HG03571 (cell line): ENCODE measurements around the gene IKBKE.

Experiments
- ATAC-seq: cut with Tn5 transposase; IDR thresholded peaks from one replicate; pipeline ENCODE4 v1.9.1; 2021; ENCODE audit not compliant: unreplicated experiment

The IKBKE gene

DNA sequence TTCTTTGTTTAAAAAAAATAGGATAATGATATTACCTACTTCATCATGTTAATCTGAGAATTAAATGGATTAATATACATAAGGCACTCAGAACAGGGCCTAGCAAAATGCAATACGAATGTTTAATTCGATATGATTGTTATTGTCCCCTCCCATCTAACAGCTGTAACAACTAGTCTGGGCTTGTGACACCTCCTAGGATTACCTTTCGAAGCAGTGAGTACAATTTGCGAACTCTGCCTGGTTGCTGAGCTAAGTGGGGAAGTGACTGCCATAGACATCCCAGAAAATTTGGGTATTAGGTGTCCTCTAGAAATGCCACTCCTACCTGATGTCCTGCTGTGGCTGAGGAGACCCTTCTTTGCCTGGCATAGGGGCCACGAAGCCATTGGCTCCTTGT is 40.1 kb downstream of the IKBKE start:
- ATAC-seq: no peak

DNA sequence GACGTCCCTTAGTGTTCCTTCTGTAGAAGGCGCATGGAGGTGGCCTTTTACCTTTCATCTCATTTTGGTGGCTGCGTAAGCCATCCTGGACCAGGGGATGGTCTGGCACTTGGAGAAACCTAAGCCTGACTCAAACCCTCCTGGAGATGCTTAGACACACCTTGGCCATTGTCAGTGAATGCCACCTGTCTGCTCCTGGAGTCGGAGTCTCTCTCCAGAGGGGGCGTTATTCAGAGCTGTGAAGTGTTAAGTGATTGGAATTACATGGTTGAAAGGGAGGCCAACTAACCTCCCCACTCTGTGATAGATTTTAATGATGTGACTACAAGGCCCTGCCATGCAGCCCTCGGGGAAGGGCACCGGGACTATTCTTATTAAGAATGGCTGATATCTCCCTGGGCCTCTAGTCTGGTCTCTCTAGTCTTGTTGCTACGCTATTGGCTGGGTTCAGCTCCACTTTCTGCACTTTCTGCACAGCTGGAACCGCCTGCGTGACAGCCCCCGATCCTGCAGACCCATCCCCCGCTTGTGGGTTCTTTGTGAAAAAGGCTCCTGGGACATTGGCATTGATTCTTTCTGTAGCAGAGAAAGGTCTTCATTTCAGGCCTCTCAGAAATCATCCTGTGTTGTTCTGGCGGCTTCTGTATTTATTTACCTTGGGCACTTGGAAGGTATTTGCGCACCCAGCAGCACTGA is 41.2 kb downstream of the IKBKE start:
- no peak for ATAC-seq

DNA sequence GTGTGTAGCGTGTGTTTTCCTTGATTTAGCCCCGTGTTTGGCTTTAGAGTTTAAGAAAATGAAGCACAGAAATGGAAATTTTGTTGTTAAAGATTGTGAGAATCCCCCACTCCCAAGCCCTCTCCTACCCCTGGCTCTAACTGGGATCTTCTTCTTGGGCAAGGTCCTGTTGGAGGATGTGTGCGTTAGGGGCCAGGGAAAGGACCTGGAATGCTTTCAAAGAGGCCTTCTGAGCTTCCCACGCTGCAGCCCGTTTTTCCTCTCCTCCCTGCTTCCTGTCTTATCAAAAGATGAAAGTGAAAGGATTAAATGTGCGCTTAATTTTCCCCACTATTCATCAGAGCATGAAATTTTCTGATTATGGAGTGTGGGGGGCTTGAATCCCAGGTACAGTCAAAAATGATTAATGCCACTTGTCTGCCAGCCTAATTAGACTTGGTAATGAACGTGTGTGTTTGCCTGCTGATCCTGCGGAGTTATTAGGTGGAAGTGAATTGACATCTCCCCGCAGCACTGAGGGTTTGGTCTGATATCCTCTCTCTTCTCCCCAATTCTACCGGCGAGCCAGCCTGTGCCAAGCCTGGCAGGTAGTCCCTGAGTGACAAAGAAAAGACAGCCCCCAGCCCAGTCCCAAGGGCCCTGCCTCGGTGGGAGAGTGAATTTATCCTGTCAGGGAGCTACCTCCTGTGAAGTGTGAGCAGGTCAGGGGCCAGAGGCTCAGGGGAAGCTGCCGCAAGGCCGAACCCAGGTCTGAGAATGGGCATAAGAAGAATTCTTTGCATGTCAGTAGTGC is 42.0 kb downstream of the IKBKE start:
- ATAC-seq: no peak

DNA sequence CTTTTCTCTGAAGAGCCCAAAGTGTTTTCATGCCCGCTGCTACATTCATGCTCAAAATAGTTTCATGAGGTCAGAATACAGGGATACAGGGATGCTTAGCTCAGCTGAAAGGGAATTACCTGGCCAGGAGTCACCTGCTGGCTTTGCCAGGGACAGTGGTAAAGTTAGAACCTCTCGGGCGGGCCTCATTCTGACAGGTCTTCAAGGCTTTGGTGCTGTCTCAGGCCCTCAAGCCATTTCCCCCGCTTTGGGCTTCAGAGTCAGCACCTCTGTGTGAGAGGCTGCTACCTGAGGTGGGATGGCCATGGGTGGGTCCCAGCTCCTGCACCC is 42.5 kb downstream of the IKBKE start:
- no peak for ATAC-seq

DNA sequence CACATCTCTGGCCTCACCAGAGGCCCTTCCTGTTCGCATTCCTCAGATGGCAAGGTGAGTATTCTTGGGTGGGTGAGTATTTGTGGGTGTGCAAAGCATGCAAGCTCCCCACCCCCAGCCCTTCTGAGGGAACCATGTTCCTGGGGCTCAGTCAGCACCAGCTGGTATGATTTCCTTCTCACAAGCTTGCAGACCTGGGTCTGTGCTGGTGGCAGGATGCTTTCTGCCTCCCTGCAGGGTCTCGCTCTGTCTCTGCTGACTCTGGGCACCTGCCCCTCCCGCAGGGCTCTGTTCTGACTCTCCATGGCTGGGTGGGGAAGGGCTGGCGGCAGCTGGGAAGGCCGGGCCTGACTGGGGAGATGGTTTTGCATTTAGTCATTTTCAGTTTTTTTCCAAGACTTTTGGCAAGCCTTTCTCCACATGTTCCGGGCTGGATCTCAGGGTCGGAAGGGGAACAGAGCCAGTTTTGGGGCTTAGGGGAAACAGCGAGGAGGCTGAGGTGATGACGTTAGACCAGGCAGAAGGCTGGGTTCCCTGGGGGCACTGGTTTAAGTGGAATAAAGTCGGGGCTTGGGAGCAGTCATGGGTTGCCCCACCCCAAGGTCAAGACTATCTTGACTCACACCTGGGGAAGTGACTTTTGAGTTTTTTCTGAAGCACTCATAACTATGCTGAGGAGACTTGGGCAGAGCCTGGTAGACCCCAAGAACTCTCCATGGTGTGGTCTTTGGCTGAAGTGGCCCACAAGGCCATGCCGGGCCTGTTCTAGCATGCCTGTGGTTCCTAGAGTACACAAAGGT is 43.2 kb downstream of the IKBKE start:
- no peak for ATAC-seq

DNA sequence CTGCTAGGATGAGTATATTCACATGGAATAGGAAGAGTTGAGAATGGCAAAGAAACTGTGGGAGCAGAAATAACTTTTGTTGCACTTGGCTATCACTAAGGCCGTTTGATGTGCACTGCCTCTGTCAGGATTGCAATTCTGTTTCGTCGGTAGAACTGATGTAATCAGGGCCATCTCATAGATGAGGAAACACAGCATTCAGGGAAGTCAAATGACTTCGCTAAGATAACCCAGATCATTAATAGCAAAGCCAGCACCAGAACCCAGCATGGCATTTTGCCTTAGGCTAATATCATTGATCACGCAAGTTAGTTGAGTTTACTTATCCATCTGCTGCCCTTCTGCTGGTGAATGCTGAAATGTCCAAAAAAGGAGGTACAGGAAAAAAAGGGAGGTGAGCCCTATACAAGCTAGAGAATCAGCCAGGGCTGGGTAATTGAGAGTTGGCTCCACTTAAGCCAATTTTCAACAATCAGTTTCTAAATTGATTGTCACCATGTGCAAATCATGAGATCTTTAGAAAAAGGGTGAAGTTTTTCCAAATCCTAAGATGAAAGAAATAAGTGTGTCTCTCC is 44.6 kb downstream of the IKBKE start:
- no peak for ATAC-seq

DNA sequence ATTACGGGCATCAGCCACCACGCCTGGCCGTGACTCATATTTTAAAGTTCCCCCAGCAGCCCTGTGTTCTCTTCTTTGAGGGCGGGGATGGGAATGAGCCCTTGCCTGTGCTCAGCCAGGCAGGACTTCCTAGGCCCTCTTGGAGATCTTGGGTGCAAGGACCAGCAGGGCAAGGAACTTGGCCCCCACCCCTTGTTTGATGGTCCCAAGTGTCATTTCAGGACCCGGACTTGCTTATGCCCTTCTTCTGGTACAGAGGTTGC is 46.4 kb downstream of the IKBKE start:
- ATAC-seq: no peak

DNA sequence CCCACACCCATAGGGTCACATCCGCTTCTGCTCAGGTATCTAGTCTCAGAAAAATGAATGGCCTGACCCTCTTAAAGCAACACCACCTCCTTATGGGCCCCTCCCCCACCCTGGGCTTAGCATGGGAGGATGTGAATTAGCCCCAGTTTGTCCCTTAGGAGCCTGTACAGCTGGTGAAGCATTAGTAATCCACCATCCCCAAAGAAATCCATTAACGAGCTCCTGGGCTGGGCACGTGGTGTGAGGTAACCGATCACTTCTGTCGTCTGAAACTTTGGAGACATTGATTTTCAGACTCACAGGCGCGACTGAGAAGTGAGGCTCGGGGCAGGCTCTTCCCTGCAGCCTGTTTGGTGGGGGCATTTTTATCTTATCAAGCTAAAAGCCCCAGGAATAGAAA is 47.5 kb downstream of the IKBKE start:
- ATAC-seq: no peak

DNA sequence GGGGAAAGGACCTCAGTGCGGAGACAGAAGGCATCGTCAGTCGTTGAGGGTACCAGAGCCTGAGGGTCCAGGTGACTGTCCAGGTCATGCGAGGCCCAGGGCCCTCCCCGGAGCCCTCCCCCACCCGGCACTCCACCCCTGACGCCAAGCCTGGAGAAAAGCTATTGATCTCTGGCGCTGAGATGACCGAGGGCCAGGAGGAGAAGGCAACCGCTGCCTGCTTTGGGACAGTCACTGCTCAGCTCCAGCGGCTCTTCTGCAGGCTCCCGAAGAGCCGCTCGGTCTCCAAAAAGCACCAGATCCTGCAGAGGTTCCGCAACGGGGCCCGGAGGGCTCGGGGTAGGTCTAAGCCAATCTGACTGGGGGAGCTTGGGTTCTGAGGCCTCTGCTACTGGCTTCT is 47.9 kb downstream of the IKBKE start:
- no peak for ATAC-seq

DNA sequence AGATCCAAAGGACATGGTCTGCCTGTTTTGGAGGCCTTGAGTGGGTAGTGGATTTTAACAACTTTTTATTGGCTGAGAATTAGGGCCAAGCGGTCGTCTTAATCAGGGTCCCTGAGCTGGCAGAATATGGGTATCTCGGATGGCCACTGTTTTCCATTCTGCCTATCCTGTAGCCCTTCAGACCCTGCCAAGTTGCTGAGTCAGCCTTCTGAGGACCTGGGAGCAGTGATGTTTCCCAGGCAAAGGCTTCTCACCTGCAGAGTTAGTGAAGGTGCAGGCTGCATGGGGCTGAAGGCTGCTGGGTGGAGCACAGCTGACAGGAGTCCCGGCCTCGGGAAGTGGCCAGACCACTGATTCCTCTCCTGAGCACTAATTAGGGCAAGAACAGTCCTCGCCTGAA is 48.5 kb downstream of the IKBKE start:
- no peak for ATAC-seq

DNA sequence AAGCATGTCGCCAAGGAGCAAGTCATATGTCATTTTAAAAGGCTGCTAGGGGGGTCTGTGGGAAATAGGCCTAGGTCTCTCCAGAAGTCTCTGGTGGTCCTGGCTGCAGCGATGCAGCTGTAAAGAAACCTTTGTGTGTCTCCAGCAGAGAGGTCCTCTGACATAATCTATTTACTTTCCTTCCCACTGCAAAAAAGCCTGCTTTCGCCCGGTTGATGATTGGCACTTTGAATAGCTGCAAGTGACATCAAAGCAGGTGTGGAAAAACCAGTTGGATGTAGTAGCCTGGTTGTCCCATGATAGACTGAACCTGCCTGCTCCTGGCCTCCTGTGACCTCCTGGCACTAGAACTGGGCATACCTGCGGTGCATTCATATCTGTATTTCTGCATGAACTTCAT is 50.9 kb downstream of the IKBKE start:
- no peak for ATAC-seq

DNA sequence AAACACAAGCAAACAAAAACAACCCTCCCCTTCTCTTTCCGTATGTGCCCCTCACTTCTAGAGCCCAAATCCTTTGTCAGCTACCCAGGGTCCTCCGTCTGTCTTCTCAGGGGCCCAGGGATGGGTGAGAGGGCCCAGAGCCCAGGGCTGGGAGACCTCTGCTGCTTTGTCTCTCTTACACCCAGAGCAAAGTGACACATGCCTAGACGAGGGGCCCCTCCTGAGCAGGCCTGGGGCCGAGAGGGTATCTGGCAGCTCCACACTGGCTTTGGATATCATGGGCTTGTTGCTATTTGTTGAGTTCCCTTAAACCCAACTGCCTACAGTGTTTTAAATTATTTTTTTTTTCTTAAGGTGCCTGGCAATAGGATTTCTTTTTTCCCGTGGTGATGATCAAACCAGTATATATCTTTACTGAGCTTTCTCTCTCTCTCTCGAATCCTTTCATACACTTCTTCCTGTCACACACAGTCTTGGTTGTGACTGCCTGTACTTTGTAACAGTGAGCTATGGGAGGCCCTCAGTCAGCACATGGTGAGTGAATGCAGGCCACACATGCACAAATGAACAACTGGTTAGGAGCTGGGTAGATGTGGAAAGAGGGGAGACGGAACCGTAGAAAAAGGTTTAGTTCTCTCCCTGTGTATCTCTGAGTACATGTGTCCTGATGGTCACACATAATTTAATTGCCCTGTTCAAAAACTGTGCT is 51.6 kb downstream of the IKBKE start:
- no peak for ATAC-seq

DNA sequence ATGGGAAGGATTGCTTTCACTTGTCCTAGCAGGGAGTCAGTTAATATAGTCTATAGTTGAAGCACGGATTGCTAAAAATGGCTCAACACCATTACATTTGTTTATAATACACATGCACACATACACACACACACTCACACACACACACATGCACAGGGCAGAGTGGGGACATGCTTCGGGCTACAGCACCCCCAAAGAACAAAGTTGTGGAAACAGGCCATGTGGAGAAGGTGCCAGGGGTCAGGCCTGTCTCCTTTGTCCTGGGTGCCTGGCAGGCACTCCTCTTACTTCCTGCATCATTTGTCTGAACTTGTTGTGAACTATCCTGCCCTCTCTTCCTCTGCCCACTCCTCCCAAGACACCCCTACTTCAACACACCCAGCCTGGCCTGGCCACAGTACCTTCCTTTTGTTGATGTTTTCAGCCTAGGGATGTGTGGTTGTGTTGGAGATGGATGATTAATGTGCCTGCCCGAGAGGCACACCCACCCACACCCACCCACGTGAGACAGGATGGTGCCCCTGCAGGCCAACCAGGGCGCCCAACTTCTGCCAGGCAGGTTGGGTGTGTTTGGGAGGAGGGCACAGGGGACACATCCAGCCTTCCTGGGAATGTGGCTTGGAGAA is 54.6 kb downstream of the IKBKE start:
- ATAC-seq: no peak

DNA sequence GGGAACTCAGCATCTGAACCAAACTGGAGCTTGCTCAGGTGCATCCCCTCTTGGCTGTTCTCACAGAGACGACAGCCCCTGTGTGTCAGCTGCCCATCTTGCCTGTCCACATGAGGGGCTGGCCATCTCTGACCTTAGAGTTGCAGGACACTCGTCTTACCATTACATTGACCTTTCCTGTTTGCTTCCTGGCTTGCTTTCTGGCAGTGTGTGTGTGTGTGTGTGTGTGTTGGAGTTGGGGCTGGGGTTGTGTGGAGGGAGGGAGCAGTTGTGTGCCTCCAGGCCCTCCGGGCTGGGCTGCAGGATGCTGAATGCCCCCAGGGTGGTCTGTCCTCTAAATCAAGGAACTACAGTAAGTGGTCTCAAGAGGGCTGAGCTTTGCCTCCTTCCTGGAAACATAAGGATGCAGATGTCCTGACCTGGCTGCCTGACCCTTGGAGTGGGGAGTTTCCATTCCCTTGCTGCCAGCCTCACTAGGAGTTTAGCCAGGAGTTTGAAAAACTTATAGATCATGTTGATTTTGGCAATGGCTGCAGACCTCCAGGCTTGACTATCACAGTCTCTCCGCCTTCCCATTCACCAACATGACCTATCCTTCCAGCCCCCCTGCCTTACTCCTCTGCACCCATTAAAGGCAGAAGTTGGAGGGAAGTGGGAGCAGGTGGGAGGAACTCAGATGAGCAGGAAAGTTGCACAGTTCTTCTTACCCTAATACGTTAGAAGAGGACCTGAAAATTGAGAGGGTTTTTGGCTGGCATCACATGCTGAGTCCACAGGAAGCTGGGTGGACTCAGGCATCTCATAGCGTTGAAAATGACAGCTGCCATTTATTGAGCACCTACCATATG is 56.0 kb downstream of the IKBKE start:
- ATAC-seq: no peak

DNA sequence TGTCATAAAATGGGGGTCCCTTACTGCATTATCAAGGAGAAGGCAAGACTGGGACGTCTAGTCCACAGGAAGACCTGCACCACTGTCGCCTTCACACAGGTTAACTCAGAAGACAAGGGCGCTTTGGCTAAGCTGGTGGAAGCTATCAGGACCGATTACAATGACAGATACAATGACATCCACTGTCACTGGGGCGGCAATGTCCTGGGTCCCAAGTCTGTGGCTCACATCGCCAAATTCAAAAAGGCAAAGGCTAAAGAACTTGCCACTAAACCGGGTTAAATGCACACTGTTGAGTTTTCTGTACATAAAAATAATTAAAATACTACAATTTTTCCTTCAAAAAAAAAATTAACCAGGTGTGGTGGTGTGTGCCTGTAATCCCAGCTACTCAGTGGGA is 59.1 kb downstream of the IKBKE start:
- no peak for ATAC-seq

DNA sequence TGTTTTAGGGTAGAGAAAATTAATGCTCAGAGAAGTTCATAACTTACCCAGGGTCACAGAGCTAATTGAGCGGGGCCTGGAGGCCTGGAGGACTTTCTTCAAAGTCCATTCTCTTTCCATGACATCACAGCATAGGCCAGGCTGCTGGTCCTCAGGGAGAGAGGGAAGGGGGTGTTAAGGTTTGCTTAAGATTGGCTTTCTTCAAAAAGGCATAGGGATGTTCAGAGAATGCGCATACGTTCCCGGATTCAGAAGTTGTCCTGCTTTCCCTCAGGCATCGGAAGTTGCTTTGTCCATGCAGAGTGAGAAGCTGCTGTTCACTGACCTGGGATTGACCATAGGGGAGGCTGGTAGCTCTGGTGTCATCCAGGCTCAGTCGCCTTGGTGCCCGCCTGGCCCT is 62.1 kb downstream of the IKBKE start:
- ATAC-seq: no peak

DNA sequence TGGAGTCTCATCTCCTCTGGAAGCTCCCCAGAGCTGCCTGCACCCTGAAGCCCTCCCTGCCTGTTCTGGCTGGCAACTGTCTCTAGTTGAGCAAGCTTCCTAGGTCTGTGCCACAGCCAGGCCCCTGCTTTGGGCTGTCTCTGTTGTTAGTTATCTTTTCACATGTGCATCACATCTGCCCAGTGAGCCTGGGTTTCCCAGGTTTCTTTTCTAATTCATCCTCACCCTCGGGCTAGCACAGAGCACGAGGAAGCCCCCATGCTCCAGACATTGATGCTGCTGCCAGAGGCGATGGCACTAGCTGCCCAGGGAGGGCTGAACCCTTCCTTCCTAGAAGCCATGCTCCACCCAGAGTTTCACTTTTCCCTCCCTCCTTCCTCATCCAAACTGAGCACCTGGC is 64.3 kb downstream of the IKBKE start:
- ATAC-seq: no peak

DNA sequence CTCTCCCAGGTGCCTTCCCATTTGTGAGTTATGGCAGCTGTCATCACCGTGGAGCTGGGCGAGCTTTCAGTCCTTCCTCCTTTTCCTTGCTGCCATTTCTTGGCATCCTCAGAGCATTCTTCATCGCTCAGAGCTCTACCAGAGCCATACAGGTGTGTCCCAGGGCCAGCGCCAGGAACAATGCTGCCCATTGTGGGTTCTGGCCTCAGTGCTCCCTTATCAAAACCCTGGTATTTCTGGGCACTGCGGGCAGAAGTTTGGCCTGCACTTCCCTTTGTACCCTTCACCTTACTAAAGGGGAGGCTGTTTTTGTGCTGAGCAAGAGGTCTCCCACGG is 65.5 kb downstream of the IKBKE start:
- no peak for ATAC-seq

DNA sequence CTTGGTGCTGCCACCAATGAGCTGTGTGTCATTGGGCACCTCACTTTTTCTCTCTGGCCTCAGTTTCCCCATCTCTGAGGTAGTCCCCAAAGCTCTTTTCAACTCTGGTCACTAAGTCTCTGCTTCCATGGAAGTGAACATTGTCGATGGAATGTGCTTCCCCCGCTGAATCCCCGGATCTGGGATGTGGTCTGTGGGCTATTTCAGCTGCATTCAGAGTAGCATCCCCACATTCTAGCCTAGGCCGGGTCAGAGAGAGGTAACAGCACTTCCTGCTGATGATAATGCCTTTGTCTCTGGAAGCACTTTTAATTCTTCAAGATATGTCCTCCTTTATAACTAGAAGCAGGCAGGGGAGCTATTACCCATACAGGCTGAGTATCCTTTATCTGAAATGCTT is 66.9 kb downstream of the IKBKE start:
- ATAC-seq: no peak

DNA sequence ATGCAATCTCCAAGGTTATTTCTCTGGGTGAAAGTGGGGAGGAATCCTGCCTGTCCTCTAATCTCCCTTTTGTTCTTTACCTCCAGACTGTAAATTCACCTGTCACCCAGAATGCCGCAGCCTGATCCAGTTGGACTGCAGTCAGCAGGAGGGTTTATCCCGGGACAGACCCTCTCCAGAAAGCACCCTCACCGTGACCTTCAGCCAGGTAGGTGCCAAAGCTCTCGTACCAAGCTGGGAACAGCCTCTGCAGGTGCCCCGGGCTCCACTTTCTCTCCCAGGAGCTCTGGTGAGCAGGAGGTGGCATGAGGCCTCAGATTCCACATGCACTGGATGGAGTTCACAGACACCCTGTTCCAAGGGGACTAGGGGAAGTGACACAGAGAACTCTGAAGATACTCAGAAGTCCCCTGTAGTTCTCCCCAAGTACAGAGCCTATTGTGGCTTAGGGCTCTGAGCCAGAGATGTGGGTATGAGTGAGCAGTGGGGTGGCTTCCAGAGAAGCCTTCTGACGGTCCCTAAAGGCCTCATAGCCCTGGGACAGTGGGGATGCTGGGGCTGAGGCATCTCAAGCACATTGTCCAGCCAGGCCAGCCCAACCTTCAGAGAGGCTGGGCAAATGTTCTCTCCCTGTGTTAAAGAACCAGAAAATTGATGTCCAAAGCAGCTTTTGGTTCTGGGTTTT is 68.0 kb downstream of the IKBKE start:
- no peak for ATAC-seq
